H9 (cell line): ENCODE measurements around the gene NSRP1. TPM values are rescaled to one million over a fixed set of nuclear protein-coding genes. Genes with fewer than 3 reads are reported as not detected.

Experiments
- DNase-seq: peaks from one replicate; pipeline ENCODE4 v3.0.0-alpha.2; 2017
- H2AFZ ChIP-seq: one replicate; pipeline ENCODE4 v1.6.1; 2013; ENCODE audit warnings: mild to moderate bottlenecking, low read length, control low read depth, moderate library complexity
- H2AK5ac ChIP-seq: 2 replicates; pipeline ENCODE4 v1.6.1; 2013; ENCODE audit warnings: low read length, control low read depth, mixed read lengths; ENCODE audit not compliant: insufficient read length
- H2BK120ac ChIP-seq: one replicate; pipeline ENCODE4 v1.6.1; 2013; ENCODE audit warnings: low read depth, mild to moderate bottlenecking, low read length, control low read depth, inconsistent platforms; ENCODE audit not compliant: poor library complexity, severe bottlenecking
- H2BK12ac ChIP-seq: 2 replicates; pipeline ENCODE4 v1.6.1; 2013; ENCODE audit warnings: low read length, control low read depth, mixed read lengths, low read depth; ENCODE audit not compliant: insufficient read length
- H2BK15ac ChIP-seq: 2 replicates; pipeline ENCODE4 v1.6.1; 2013; ENCODE audit warnings: low read depth, low read length, control low read depth
- H2BK20ac ChIP-seq: one replicate; pipeline ENCODE4 v1.6.1; 2013; ENCODE audit warnings: low read depth, mild to moderate bottlenecking, low read length, control low read depth, inconsistent platforms; ENCODE audit not compliant: poor library complexity, severe bottlenecking
- H2BK5ac ChIP-seq: 2 replicates; pipeline ENCODE4 v1.6.1; 2013; ENCODE audit warnings: low read length, control low read depth, mixed read lengths; ENCODE audit not compliant: insufficient read length
- H3K14ac ChIP-seq: 2 replicates; pipeline ENCODE4 v1.6.1; 2013; ENCODE audit warnings: low read length, control low read depth; ENCODE audit not compliant: insufficient read depth
- H3K18ac ChIP-seq: 2 replicates; pipeline ENCODE4 v1.6.1; 2013; ENCODE audit warnings: low read depth, mild to moderate bottlenecking, mixed read lengths, low read length, control low read depth; ENCODE audit not compliant: insufficient read length
- H3K23ac ChIP-seq: 2 replicates; pipeline ENCODE4 v1.6.1; 2013; ENCODE audit warnings: low read length, control low read depth, mixed read lengths, low read depth; ENCODE audit not compliant: insufficient read length
- H3K23me2 ChIP-seq: 2 replicates; pipeline ENCODE4 v1.6.1; 2013; ENCODE audit warnings: low read depth, mild to moderate bottlenecking, mixed read lengths, low read length, control low read depth; ENCODE audit not compliant: insufficient read length, poor library complexity, severe bottlenecking
- H3K27ac ChIP-seq: 2 replicates; pipeline ENCODE4 v1.5.1; 2013; ENCODE audit warnings: low read length, control low read depth, mixed read lengths, low read depth; ENCODE audit not compliant: insufficient read length
- H3K27me3 ChIP-seq: 2 replicates; pipeline ENCODE4 v1.6.1; 2013; ENCODE audit warnings: low read length, control low read depth, inconsistent platforms; ENCODE audit not compliant: insufficient read depth
- H3K4ac ChIP-seq: 2 replicates; pipeline ENCODE4 v1.6.1; 2013; ENCODE audit warnings: low read depth, mild to moderate bottlenecking, control low read depth, inconsistent platforms, low read length, moderate library complexity
- H3K4me1 ChIP-seq: 2 replicates; pipeline ENCODE4 v1.6.1; 2013; ENCODE audit warnings: low read length, control low read depth, inconsistent platforms; ENCODE audit not compliant: insufficient read depth
- H3K4me2 ChIP-seq: 2 replicates; pipeline ENCODE4 v1.6.1; 2013; ENCODE audit warnings: low read length, control low read depth, mixed read lengths; ENCODE audit not compliant: insufficient read length, insufficient read depth
- H3K56ac ChIP-seq: 2 replicates; pipeline ENCODE4 v1.6.1; 2013; ENCODE audit warnings: low read depth, mild to moderate bottlenecking, mixed read lengths, low read length, control low read depth; ENCODE audit not compliant: insufficient read length
- H3K79me1 ChIP-seq: 2 replicates; pipeline ENCODE4 v1.6.1; 2013; ENCODE audit warnings: low read depth, mild to moderate bottlenecking, moderate library complexity, low read length, control low read depth, inconsistent platforms; ENCODE audit not compliant: insufficient read depth, poor library complexity, severe bottlenecking
- H3K79me2 ChIP-seq: 2 replicates; pipeline ENCODE4 v1.6.1; 2013; ENCODE audit warnings: low read length, control low read depth, inconsistent platforms; ENCODE audit not compliant: insufficient read depth
- H3K9ac ChIP-seq: 2 replicates; pipeline ENCODE4 v1.6.1; 2013; ENCODE audit warnings: low read length, control low read depth, mixed read lengths; ENCODE audit not compliant: insufficient read length; ENCODE audit errors: extremely low read depth
- H3K9me3 ChIP-seq: one replicate; pipeline ENCODE4 v1.6.1; 2013; ENCODE audit warnings: low read depth, low read length, inconsistent platforms; ENCODE audit not compliant: control insufficient read depth
- H3T11ph ChIP-seq: one replicate; pipeline ENCODE4 v1.6.1; 2013; ENCODE audit warnings: mild to moderate bottlenecking, low read length, control low read depth, inconsistent platforms
- H4K20me1 ChIP-seq: one replicate; pipeline ENCODE4 v1.6.1; 2013; ENCODE audit not compliant: control insufficient read depth, insufficient read length, insufficient read depth
- H4K5ac ChIP-seq: 2 replicates; pipeline ENCODE4 v1.6.1; 2013; ENCODE audit warnings: low read depth, mild to moderate bottlenecking, mixed read lengths, low read length, control low read depth; ENCODE audit not compliant: insufficient read length
- H4K8ac ChIP-seq: replicated peaks from 2 replicates; pipeline ENCODE4 v1.6.1; 2013; ENCODE audit warnings: low read length, control low read depth, mixed read lengths, low read depth; ENCODE audit not compliant: insufficient read length
- H4K91ac ChIP-seq: 2 replicates; pipeline ENCODE4 v1.6.1; 2013; ENCODE audit warnings: low read depth, mild to moderate bottlenecking, moderate library complexity, mixed read lengths, low read length, control low read depth; ENCODE audit not compliant: insufficient read length
- H3K27ac Mint-ChIP-seq, 3 experiments: 2 replicates in 2 of 3; 3 replicates in 1 of 3; pipeline ENCODE4 v1.8.0; 2020 to 2021; ENCODE audit warnings: mixed read lengths in 3 of 3, mild to moderate bottlenecking in 1 of 3, moderate library complexity in 1 of 3
- H3K27me3 Mint-ChIP-seq: 2 replicates; pipeline ENCODE4 v1.8.0; 2021; ENCODE audit warnings: low read depth, mild to moderate bottlenecking, moderate library complexity, mixed read lengths
- H3K36me3 Mint-ChIP-seq, 3 experiments: 2 replicates in 2 of 3; 3 replicates in 1 of 3; pipeline ENCODE4 v1.8.0; 2020 to 2021; ENCODE audit warnings: low read depth in 3 of 3, mixed read lengths in 3 of 3; ENCODE audit not compliant: insufficient read depth in 1 of 3
- H3K4me1 Mint-ChIP-seq, 2 experiments: 2 replicates each; pipeline ENCODE4 v1.8.0; 2020; ENCODE audit warnings: mixed read lengths in 2 of 2
- H3K4me3 Mint-ChIP-seq, 2 experiments: 2 replicates in 1 of 2; 3 replicates in 1 of 2; pipeline ENCODE4 v1.8.0; 2020 to 2021; ENCODE audit warnings: mild to moderate bottlenecking in 2 of 2, mixed read lengths in 2 of 2, moderate library complexity in 1 of 2
- H3K9me3 Mint-ChIP-seq, 2 experiments: 2 replicates in 1 of 2; 3 replicates in 1 of 2; pipeline ENCODE4 v1.8.0; 2020; ENCODE audit warnings: mild to moderate bottlenecking in 2 of 2, mixed read lengths in 2 of 2, moderate library complexity in 1 of 2
- WGBS: extraction: QIAGEN DNeasy Blood & Tissue Kit; methylation state at CpG from one replicate; pipeline ENCODE4 v1.1.7; 2013; ENCODE audit warnings: missing lambda C conversion rate, low lambda C conversion rate, mixed read lengths; ENCODE audit not compliant: insufficient read length; ENCODE audit errors: extremely low coverage; 5-methylcytosine and 5-hydroxymethylcytosine counted together
- total RNA-seq: library from RNA; stranded (reverse); gene quantifications from 2 replicates; pipeline ENCODE4 v1.2.1, GENCODE V29; 2021
- TF ChIP-seq, protein P1 (sequence below): fragments of 200-600 bp; sonication (generic); conservative IDR thresholded peaks from 3 replicates; pipeline ENCODE4 v1.8.0; 2021; ENCODE audit warnings: antibody characterized with exemption, mild to moderate bottlenecking

The NSRP1 gene
- total RNA-seq, 1 experiment from 2014 or later: 33.3 TPM

DNA sequence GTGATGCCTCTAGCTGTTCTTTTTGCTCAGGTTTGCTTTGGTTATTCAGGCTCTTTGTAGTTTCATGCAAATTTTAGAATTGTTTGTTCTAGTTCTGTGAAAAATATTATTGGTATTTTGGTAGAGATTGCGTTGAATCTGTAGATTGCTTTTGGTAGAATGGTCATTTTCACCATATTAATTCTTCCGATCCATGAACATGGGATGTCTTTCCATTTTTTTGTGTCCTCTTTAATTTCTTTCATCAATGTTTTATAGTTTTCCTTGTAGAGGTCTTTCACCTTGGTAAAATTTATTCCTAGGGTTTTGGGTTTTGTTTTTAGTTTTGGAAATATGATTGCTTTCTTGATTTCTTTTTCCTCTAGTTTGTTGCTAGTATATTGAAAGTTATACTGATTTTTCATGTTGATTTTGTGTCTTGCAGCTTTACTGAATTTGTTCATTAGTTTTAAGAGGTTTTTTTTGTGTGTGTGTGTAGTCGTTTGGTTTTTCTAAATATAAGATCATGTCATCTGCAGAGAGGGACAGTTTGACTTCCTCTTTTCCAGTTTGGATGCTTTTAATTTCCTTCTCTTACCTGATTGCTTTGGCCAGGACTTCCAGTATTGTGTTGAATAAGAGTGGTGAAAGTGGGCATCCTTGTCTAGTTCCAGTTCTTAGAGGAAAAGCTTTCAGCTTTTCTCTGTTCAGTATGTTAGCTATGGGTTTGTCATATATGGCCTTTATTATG, 42.4 kb downstream of the NSRP1 start:
- peaks cover 38 to 44% (median 43%) of the 10 kb centered on the region in 3 experiments for H3K36me3 Mint-ChIP-seq
- no peak overlapping the region for H3K23ac ChIP-seq
- TF ChIP-seq, protein P1, sequence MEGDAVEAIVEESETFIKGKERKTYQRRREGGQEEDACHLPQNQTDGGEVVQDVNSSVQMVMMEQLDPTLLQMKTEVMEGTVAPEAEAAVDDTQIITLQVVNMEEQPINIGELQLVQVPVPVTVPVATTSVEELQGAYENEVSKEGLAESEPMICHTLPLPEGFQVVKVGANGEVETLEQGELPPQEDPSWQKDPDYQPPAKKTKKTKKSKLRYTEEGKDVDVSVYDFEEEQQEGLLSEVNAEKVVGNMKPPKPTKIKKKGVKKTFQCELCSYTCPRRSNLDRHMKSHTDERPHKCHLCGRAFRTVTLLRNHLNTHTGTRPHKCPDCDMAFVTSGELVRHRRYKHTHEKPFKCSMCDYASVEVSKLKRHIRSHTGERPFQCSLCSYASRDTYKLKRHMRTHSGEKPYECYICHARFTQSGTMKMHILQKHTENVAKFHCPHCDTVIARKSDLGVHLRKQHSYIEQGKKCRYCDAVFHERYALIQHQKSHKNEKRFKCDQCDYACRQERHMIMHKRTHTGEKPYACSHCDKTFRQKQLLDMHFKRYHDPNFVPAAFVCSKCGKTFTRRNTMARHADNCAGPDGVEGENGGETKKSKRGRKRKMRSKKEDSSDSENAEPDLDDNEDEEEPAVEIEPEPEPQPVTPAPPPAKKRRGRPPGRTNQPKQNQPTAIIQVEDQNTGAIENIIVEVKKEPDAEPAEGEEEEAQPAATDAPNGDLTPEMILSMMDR: no peak

More for the DNA sequence above, 42.4 kb downstream of the NSRP1 start:
- H3K4me3 Mint-ChIP-seq: no peak overlapping the region
- no peak for DNase-seq
- H3K79me1 ChIP-seq: no peaks in the 10 kb centered on the region
- no peak overlapping the region for H3K56ac ChIP-seq
- no peaks in the 10 kb centered on the region for H3K27me3 ChIP-seq
- H4K91ac ChIP-seq: no peak overlapping the region
- H2BK12ac ChIP-seq: no peak overlapping the region
- no peak overlapping the region for H2AFZ ChIP-seq
- H2BK120ac ChIP-seq: no peak overlapping the region
- no peak overlapping the region for H3K18ac ChIP-seq
- H3K9me3 ChIP-seq: no peaks in the 10 kb centered on the region
- no peak overlapping the region for H4K8ac ChIP-seq
- no peak overlapping the region for H2BK15ac ChIP-seq
- H3K4ac ChIP-seq: no peak overlapping the region
- 0 out of 4 replicates have a peak, but pooled peaks cover 0 to 3% of the 10 kb centered on the region in 2 experiments for H3K4me1 Mint-ChIP-seq
- no peaks in the 10 kb centered on the region for H3K27me3 Mint-ChIP-seq
- H4K5ac ChIP-seq: no peak overlapping the region
- no peak overlapping the region for H3T11ph ChIP-seq
- H3K79me2 ChIP-seq: no peaks in the 10 kb centered on the region; the same call in 1 of the 2 replicates
- H3K9me3 Mint-ChIP-seq: peaks cover 10 to 12% of the 10 kb centered on the region in 2 experiments
- H2AK5ac ChIP-seq: no peak overlapping the region
- no CpG with 5 or more reads among the region's 3 CpGs for WGBS
- H3K23me2 ChIP-seq: no peaks in the 10 kb centered on the region
- H3K27ac ChIP-seq: no peak overlapping the region
- no peak overlapping the region for H3K9ac ChIP-seq
- H4K20me1 ChIP-seq: no peaks in the 10 kb centered on the region
- H3K27ac Mint-ChIP-seq: no peak overlapping the region
- H2BK20ac ChIP-seq: no peak overlapping the region
- no peaks in the 10 kb centered on the region for H3K4me1 ChIP-seq
- no peak overlapping the region for H2BK5ac ChIP-seq
- H3K14ac ChIP-seq: no peak overlapping the region
- no peak overlapping the region for H3K4me2 ChIP-seq
